K562 (cell line): Measurements from ENCODE around the gene CARD14. TPM values are rescaled to one million over a fixed set of nuclear protein-coding genes. Genes with fewer than 3 reads are reported as not detected.

Experiments
- ATAC-seq: fragments of 200-7000 bp; cut with Tn5 transposase; 3 replicates; pipeline ENCODE4 v1.9.1; 2020; ENCODE audit warnings: moderate library complexity
- BruUV-seq: library from RNA; stranded (reverse); fragments of 400-500 nt; replicated peaks from 2 replicates; lab custom pipeline; 2021; lab: Mats Ljungman, UMichigan
- CTCF ChIA-PET: fragments of 300-600 bp; formaldehyde crosslinking; extraction: SDS; loops from one replicate; lab custom pipeline; 2021; ENCODE audit warnings: low intra/inter-chr PET ratio; lab: Yijun Ruan, JAX
- POLR2A ChIA-PET: fragments of 300-600, 350-650 bp; sonication (Branson Sonifier 250); formaldehyde crosslinking; extraction: SDS; loops from one replicate; lab custom pipeline; 2021; ENCODE audit warnings: antibody characterized with exemption, inconsistent platforms; lab: Yijun Ruan, JAX
- DNase-seq, 4 experiments: peaks; one replicate each; pipeline versions ENCODE4 v3.0.0 to v3.0.0-alpha.2; 2011 to 2018; ENCODE audit warnings: low spot score in 3 of 4, mixed read lengths in 3 of 4; ENCODE audit errors: extremely low read depth in 1 of 4
- FAIRE-seq: peaks from 2 replicates; lab custom pipeline; 2011; peaks lifted over from hg19 to GRCh38; lab: Jason Lieb, UNC
- H2AFZ ChIP-seq: 2 replicates; pipeline ENCODE4 v1.6.0; 2011; ENCODE audit warnings: low read depth, low read length, control low read depth, inconsistent platforms
- H3K27ac ChIP-seq: fragments of 200-600 bp; 3 replicates; pipeline ENCODE4 v1.8.0; 2011; ENCODE audit warnings: low read depth, mild to moderate bottlenecking, control low read depth, inconsistent platforms, low read length, moderate library complexity, mixed read lengths; ENCODE audit errors: extremely low read depth
- H3K27me3 ChIP-seq, 2 experiments: fragments of 300-600 bp in 1 of 2; 2 replicates in 1 of 2; 3 replicates in 1 of 2; pipeline versions ENCODE4 v1.6.0 to v1.8.0; 2011; ENCODE audit warnings: inconsistent platforms in 2 of 2, low read length in 2 of 2, mild to moderate bottlenecking in 1 of 2, mixed read lengths in 1 of 2, moderate library complexity in 1 of 2; ENCODE audit not compliant: control insufficient read depth in 2 of 2, insufficient read depth in 2 of 2
- H3K36me3 ChIP-seq: fragments of 300-600 bp; 3 replicates; pipeline ENCODE4 v1.8.0; 2011; ENCODE audit warnings: mild to moderate bottlenecking, low read length, inconsistent platforms; ENCODE audit not compliant: control insufficient read depth, insufficient read depth
- H3K4me1 ChIP-seq, 2 experiments: fragments of 200-600 bp in 1 of 2; replicated peaks in 1 of 2; 2 replicates in 1 of 2; 3 replicates in 1 of 2; pipeline versions ENCODE4 v1.5.1 to v1.8.0; 2011; ENCODE audit warnings: inconsistent platforms in 2 of 2, low read length in 2 of 2, mild to moderate bottlenecking in 1 of 2, mixed read lengths in 1 of 2, moderate library complexity in 1 of 2; ENCODE audit not compliant: control insufficient read depth in 2 of 2, insufficient read depth in 2 of 2
- H3K4me2 ChIP-seq: 2 replicates; pipeline ENCODE4 v1.6.1; 2011; ENCODE audit warnings: low read length, control low read depth, inconsistent platforms, mixed read lengths; ENCODE audit not compliant: insufficient read depth
- H3K4me3 ChIP-seq: fragments of 200-600 bp; sonication (generic), shearing (Covaris generic); 2 replicates; pipeline ENCODE4 v1.5.1; 2016; ENCODE audit warnings: control low read depth, inconsistent platforms
- H3K79me2 ChIP-seq: fragments of 200-600 bp; 3 replicates; pipeline ENCODE4 v1.8.0; 2011; ENCODE audit warnings: low read length, inconsistent platforms; ENCODE audit not compliant: control insufficient read depth, insufficient read depth
- H3K9ac ChIP-seq, 2 experiments: 2 replicates each; pipeline versions ENCODE4 v1.6.0 to v1.6.1; 2011; ENCODE audit warnings: low read depth in 2 of 2, low read length in 2 of 2, control low read depth in 1 of 2, inconsistent platforms in 1 of 2, mild to moderate bottlenecking in 1 of 2, mixed read lengths in 1 of 2; ENCODE audit not compliant: insufficient read depth in 1 of 2
- H3K9me1 ChIP-seq: one replicate; pipeline ENCODE4 v1.6.0; 2011; ENCODE audit warnings: inconsistent platforms, mild to moderate bottlenecking, low read length, moderate library complexity; ENCODE audit not compliant: control insufficient read depth, insufficient read depth
- H3K9me3 ChIP-seq: replicated peaks from 2 replicates; pipeline ENCODE4 v1.5.1; 2011; ENCODE audit warnings: low read depth, low read length, inconsistent platforms; ENCODE audit not compliant: control insufficient read depth, insufficient read depth
- H4K20me1 ChIP-seq: replicated peaks from 2 replicates; pipeline ENCODE4 v1.6.1; 2011; ENCODE audit warnings: low read length, inconsistent platforms, mixed read lengths; ENCODE audit not compliant: control insufficient read depth, insufficient read depth
- ARID3B ChIP-seq: fragments of 250-450 bp; sonication (Bioruptor Pico); IDR thresholded peaks from 2 replicates; pipeline ENCODE4 v1.4.0; 2020; ENCODE audit warnings: borderline replicate concordance
- ASH1L ChIP-seq: fragments of 450-650 bp; IDR thresholded peaks from 2 replicates; pipeline ENCODE4 v1.6.1; 2018; ENCODE audit warnings: borderline replicate concordance, mild to moderate bottlenecking, low read depth; ENCODE audit not compliant: partially characterized antibody
- E2F1 ChIP-seq: sonication (generic); formaldehyde crosslinking; IDR thresholded peaks from 2 replicates; pipeline ENCODE4 v1.8.1; 2023; ENCODE audit warnings: mild to moderate bottlenecking, missing genetic modification reagents, moderate library complexity
- HDAC3 ChIP-seq: fragments of 450-650 bp; IDR thresholded peaks from 2 replicates; pipeline ENCODE4 v1.6.1; 2018; ENCODE audit warnings: borderline replicate concordance, mild to moderate bottlenecking, moderate library complexity; ENCODE audit not compliant: partially characterized antibody
- HNRNPL ChIP-seq: fragments of 200-400 bp; formaldehyde crosslinking; IDR thresholded peaks from 2 replicates; pipeline ENCODE4 v1.6.1; 2017; ENCODE audit warnings: low read depth, mild to moderate bottlenecking, low read length
- IFI16 ChIP-seq: fragments of 250-450 bp; sonication (Bioruptor Pico); IDR thresholded peaks from 2 replicates; pipeline ENCODE4 v2.1.2; 2022; ENCODE audit warnings: mild to moderate bottlenecking, inconsistent platforms
- MIER1 ChIP-seq: fragments of 450-650 bp; IDR thresholded peaks from 2 replicates; pipeline ENCODE4 v1.6.1; 2016; ENCODE audit warnings: antibody characterized with exemption, mild to moderate bottlenecking, low read depth
- MLLT1 ChIP-seq, 2 experiments: fragments of 450-650 bp; IDR thresholded peaks; 2 replicates each; pipeline ENCODE4 v1.6.1; 2016
- NCOA6 ChIP-seq: fragments of 450-650 bp; IDR thresholded peaks from 2 replicates; pipeline ENCODE4 v1.6.1; 2017; ENCODE audit warnings: mild to moderate bottlenecking
- RBM15 ChIP-seq: fragments of 200-400 bp; formaldehyde crosslinking; IDR thresholded peaks from 2 replicates; pipeline ENCODE4 v1.6.1; 2018; ENCODE audit warnings: mild to moderate bottlenecking, low read length, moderate library complexity; ENCODE audit not compliant: insufficient read depth
- RNF2 ChIP-seq: sonication (generic); IDR thresholded peaks from 2 replicates; pipeline ENCODE4 v1.6.1; 2016
- SRSF1 ChIP-seq: fragments of 200-400 bp; formaldehyde crosslinking; IDR thresholded peaks from 2 replicates; pipeline ENCODE4 v1.6.1; 2017; ENCODE audit warnings: mild to moderate bottlenecking, low read depth, low read length, moderate library complexity
- U2AF2 ChIP-seq: fragments of 200-400 bp; formaldehyde crosslinking; optimal IDR thresholded peaks from 2 replicates; pipeline ENCODE3; 2017; ENCODE audit warnings: low read depth, mild to moderate bottlenecking, low read length
- UBTF ChIP-seq, 2 experiments: IDR thresholded peaks; 2 replicates each; pipeline ENCODE4 v1.6.1; 2012; ENCODE audit warnings: improper control_type of control experiment in 2 of 2, low read depth in 2 of 2, low read length in 2 of 2, borderline replicate concordance in 1 of 2
- WHSC1 ChIP-seq: IDR thresholded peaks from one replicate; pipeline ENCODE4 v1.6.1; 2012; ENCODE audit warnings: low read length, control low read depth, inconsistent platforms
- ZNF12 ChIP-seq: sonication (generic); formaldehyde crosslinking; IDR thresholded peaks from 2 replicates; pipeline ENCODE4 v1.4.0; 2020; ENCODE audit warnings: mild to moderate bottlenecking, missing genetic modification reagents
- ZNF77 ChIP-seq: fragments of 250-450 bp; sonication (Bioruptor Pico); IDR thresholded peaks from 2 replicates; pipeline ENCODE4 v1.5.0; 2020
- WGBS: fragments of 100-300 bp; shearing (Covaris generic); methylation state at CpG from one replicate; pipeline ENCODE4 v1.1.6; 2016; ENCODE audit warnings: low coverage, mixed read lengths; ENCODE audit not compliant: insufficient coverage; ENCODE audit errors: missing lambda C conversion rate; 5-methylcytosine and 5-hydroxymethylcytosine counted together
- in situ Hi-C: fragments of 300-500 bp; cut with MboI; formaldehyde crosslinking; loops from 4 replicates; pipeline ENCODE4 v1.15.0; 2018; ENCODE audit warnings: inconsistent platforms, mixed read lengths
- intact Hi-C: fragments of 100-400 bp; cut with micrococcal nuclease; formaldehyde crosslinking; loops from 2 replicates; pipeline ENCODE4 v1.14.2; 2022
- polyA plus RNA-seq, 8 experiments: library from polyadenylated mRNA; depleted of rRNA in 4 of 8; stranded (reverse) in 5 of 8; unstranded in 3 of 8; fragments of >200 nt; fragmentation: Nextera tagmentation in 2 of 8; fragmentation: Illumina TruSeq in 1 of 8; extraction: Ambion mirVana in 2 of 8; extraction: Trizol in 1 of 8; gene quantifications; 2 replicates each; pipeline versions ENCODE4 v1.2.1 to v1.2.3, GENCODE V29; 2011 to 2014; ENCODE audit warnings: inconsistent platforms in 1 of 8, missing spikeins in 1 of 8
- total RNA-seq, 7 experiments: library from RNA; depleted of rRNA in 6 of 7; stranded (reverse); fragments of >200 nt in 6 of 7; fragmentation: Illumina TruSeq in 2 of 7; extraction: Trizol in 2 of 7; gene quantifications; 2 replicates each; pipeline versions ENCODE4 v1.2.1 to v1.2.3, GENCODE V29; 2011 to 2021; ENCODE audit warnings: low replicate concordance in 1 of 7

The CARD14 gene
- total and polyA plus RNA-seq, 9 of the 15 experiments (the other 6 are each of a cell fraction or from before 2014, with no cell fraction given): not detected

DNA sequence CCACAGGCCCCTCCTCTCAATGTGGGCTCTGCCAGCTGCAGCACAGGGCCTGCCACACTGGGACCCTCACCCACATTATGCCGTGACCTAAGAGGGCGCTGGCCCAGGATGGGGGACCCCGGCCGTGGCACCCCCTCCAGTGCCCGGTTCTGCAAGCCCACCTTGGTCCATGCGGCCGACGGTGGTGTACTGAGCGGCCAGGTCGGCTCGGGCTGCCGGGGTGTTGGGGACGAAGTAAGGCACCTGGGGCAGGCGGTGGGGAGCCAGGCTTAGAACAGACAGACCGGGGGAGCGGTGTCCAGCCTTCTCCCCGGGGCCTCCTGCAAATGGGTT lies 43.8 kb downstream of the CARD14 start:
- no peaks in the 10 kb centered on the region for H3K79me2 ChIP-seq
- FAIRE-seq (no peak), ATAC-seq (no peak), DNase-seq (no peak)
- H3K36me3 ChIP-seq: peaks cover 49% of the 10 kb centered on the region; the same call in 1 of the 3 replicates
- no peaks in the 10 kb centered on the region for H3K9me1 ChIP-seq
- no peaks in the 10 kb centered on the region for H3K27me3 ChIP-seq
- BruUV-seq: no TSS peak
- peaks cover 0 to 21% of the 10 kb centered on the region in 2 experiments; a peak in 2 of 5 replicates for H3K4me1 ChIP-seq
- no peak for TF ChIP-seq UBTF (IDR thresholded peaks at IDR 0.05; ENCODE audit: borderline replicate concordance in 1 of 2, low read depth in 2 of 2, low read length in 2 of 2)
- no peak for TF ChIP-seq WHSC1
- TF ChIP-seq SRSF1: no peak
- TF ChIP-seq E2F1 (CRISPR knock-in tag): no peak
- no peak for TF ChIP-seq ARID3B
- TF ChIP-seq RBM15: no peak
- no peak for TF ChIP-seq HDAC3
- no peak for TF ChIP-seq IFI16 (CRISPR knock-in tag)
- TF ChIP-seq HNRNPL: no peak
- no peak for TF ChIP-seq ZNF12 (CRISPR knock-in tag)
- TF ChIP-seq MIER1: no peak
- no peak for TF ChIP-seq ASH1L
- TF ChIP-seq U2AF2: no peak
- TF ChIP-seq RNF2: no peak
- no peak for TF ChIP-seq NCOA6
- TF ChIP-seq ZNF77 (CRISPR knock-in tag): no peak
- no peak for TF ChIP-seq MLLT1 (IDR thresholded peaks at IDR 0.05)
- H3K9ac ChIP-seq: no peak overlapping the region
- H3K4me3 ChIP-seq: no peak overlapping the region
- 0 out of 2 replicates have a peak, but pooled peaks cover 7% of the 10 kb centered on the region for H4K20me1 ChIP-seq
- in situ Hi-C loops (no loop called here), intact Hi-C loops (no loop called here)
- ChIA-PET POLR2A (no interaction called here), CTCF (no interaction called here)
- H2AFZ ChIP-seq: no peak overlapping the region
- H3K27ac ChIP-seq: no peak overlapping the region
- WGBS: 92% methylated on average over 7 of the region's 17 CpGs
- H3K4me2 ChIP-seq: no peak overlapping the region
- H3K9me3 ChIP-seq: no peaks in the 10 kb centered on the region
